Tibial artery (tissue), 4 donors: Measurements from ENCODE around the gene PNKP.

Experiments
- DNase-seq, 2 donors: peaks; one replicate each; pipeline ENCODE4 v3.0.0-alpha.2; 2019
- H3K27ac ChIP-seq, 2 donors: fragments of 200-600 bp; sonication (generic) in 1 of 2; 1 replicate in 1 of 2; 2 replicates in 1 of 2; pipeline ENCODE4 v1.5.1; 2018 to 2019; ENCODE audit warnings: mild to moderate bottlenecking in 1 of 2
- H3K27me3 ChIP-seq, 2 donors: fragments of 200-600 bp; sonication (generic) in 1 of 2; one replicate each; pipeline versions ENCODE4 v1.5.1 to v1.6.0; 2016 to 2019
- H3K36me3 ChIP-seq, 3 donors: fragments of 200-600 bp; sonication (generic) in 2 of 3; one replicate each; pipeline ENCODE4 v1.5.1; 2016 to 2019; ENCODE audit warnings: mild to moderate bottlenecking in 2 of 3
- H3K4me1 ChIP-seq, 4 donors: fragments of 200-600 bp; sonication (generic) in 2 of 4; 1 replicate in 3 of 4; 2 replicates in 1 of 4; pipeline ENCODE4 v1.5.1; 2016 to 2019
- H3K4me3 ChIP-seq, 2 donors: fragments of 200-600 bp; sonication (generic) in 1 of 2; 1 replicate in 1 of 2; 2 replicates in 1 of 2; pipeline ENCODE4 v1.5.1; 2018 to 2019; ENCODE audit warnings: mild to moderate bottlenecking in 2 of 2
- H3K9me3 ChIP-seq, 3 donors: fragments of 200-600 bp; sonication (generic) in 1 of 3; one replicate each; pipeline ENCODE4 v1.5.1; 2016 to 2019
- CTCF ChIP-seq, 2 experiments: fragments of 200-600 bp in 1 of 2; fragments of 450-650 bp in 1 of 2; IDR thresholded peaks; one replicate each; pipeline ENCODE4 v1.5.1; 2017 to 2019; ENCODE audit warnings: antibody characterized with exemption in 2 of 2, mild to moderate bottlenecking in 1 of 2, moderate library complexity in 1 of 2
- intact Hi-C: fragments of 100-400 bp; cut with DNase I; formaldehyde crosslinking; loops from one replicate; pipeline ENCODE4 v1.15.0; 2023; ENCODE audit warnings: low total_unique reads

Gene PNKP

GRCh38 chr19:49882643-49883042 lies 15.3 kb upstream of the PNKP start:
- H3K36me3 ChIP-seq = peaks cover 62 to 89% (median 75%) of the 10 kb centered on the region in 3 donors

GRCh38 chr19:49881672-49882394 lies 14.5 kb upstream of the PNKP start:
- intact Hi-C loops = no loop called here
- Histone ChIP-seq H3K9me3 (no peaks in the 10 kb centered on the region), H3K27ac (no peak overlapping the region), H3K27me3 (no peaks in the 10 kb centered on the region), H3K4me3 (no peak overlapping the region), H3K4me1 (peaks cover 0 to 15% (median 11%) of the 10 kb centered on the region in 4 donors), H3K36me3 (peaks cover 62 to 81% (median 67%) of the 10 kb centered on the region in 3 donors)
- TF ChIP-seq CTCF (IDR thresholded peaks at IDR 0.05) = no peak
- DNase-seq = peak in 1 of 2 donors; percentile 60

More at GRCh38 chr19:49882643-49883042, 15.3 kb upstream of the PNKP start:
- no peak for DNase-seq
- Histone ChIP-seq H3K27me3 (no peaks in the 10 kb centered on the region), H3K9me3 (no peaks in the 10 kb centered on the region), H3K27ac (no peak overlapping the region), H3K4me1 (peaks cover 0 to 15% (median 11%) of the 10 kb centered on the region in 4 donors), H3K4me3 (no peak overlapping the region)
- no peak for TF ChIP-seq CTCF (IDR thresholded peaks at IDR 0.05)
- intact Hi-C loops = no loop called here

GRCh38 chr19:49881186-49881585 lies 13.8 kb upstream of the PNKP start:
- Histone ChIP-seq H3K36me3 (peaks cover 62 to 74% (median 65%) of the 10 kb centered on the region in 3 donors), H3K27me3 (no peaks in the 10 kb centered on the region), H3K27ac (no peak overlapping the region), H3K4me1 (peaks cover 0 to 15% (median 11%) of the 10 kb centered on the region in 4 donors), H3K9me3 (no peaks in the 10 kb centered on the region), H3K4me3 (no peak overlapping the region)
- peak in 1 of 2 donors; percentile 56 for DNase-seq
- no peak for TF ChIP-seq CTCF (IDR thresholded peaks at IDR 0.05)
- intact Hi-C loops = no loop called here

GRCh38 chr19:49880162-49880869 lies 12.9 kb upstream of the PNKP start:
- intact Hi-C loops = no loop called here
- Histone ChIP-seq H3K36me3 (peaks cover 62 to 66% (median 65%) of the 10 kb centered on the region in 3 donors), H3K9me3 (no peaks in the 10 kb centered on the region), H3K4me3 (no peak overlapping the region), H3K4me1 (peaks cover 0 to 22% (median 16%) of the 10 kb centered on the region in 4 donors), H3K27ac (no peak overlapping the region), H3K27me3 (no peaks in the 10 kb centered on the region)
- no peak for TF ChIP-seq CTCF (IDR thresholded peaks at IDR 0.05)
- DNase-seq = no peak

GRCh38 chr19:49879243-49879963 lies 12.0 kb upstream of the PNKP start:
- H3K4me3 ChIP-seq = no peak overlapping the region
- no peaks in the 10 kb centered on the region for H3K27me3 ChIP-seq
- intact Hi-C loops = no loop called here
- TF ChIP-seq CTCF (IDR thresholded peaks at IDR 0.05) = no peak
- DNase-seq = no peak
- H3K36me3 ChIP-seq = peaks cover 54 to 60% (median 57%) of the 10 kb centered on the region in 3 donors
- H3K9me3 ChIP-seq = no peaks in the 10 kb centered on the region
- peaks cover 0 to 31% (median 23%) of the 10 kb centered on the region in 4 donors for H3K4me1 ChIP-seq
- no peak overlapping the region for H3K27ac ChIP-seq
